ENCODE measurements around the gene TOB1. TPM values are rescaled to one million over a fixed set of nuclear protein-coding genes. Genes with fewer than 3 reads are reported as not detected.
A peak's percentile ranks its signal among the peaks of the same experiment; 100 is the strongest.

Gene TOB1
- 10 to 100 TPM; 28.1 to 46.4 (median 31.1) TPM for total RNA-seq

DNA sequence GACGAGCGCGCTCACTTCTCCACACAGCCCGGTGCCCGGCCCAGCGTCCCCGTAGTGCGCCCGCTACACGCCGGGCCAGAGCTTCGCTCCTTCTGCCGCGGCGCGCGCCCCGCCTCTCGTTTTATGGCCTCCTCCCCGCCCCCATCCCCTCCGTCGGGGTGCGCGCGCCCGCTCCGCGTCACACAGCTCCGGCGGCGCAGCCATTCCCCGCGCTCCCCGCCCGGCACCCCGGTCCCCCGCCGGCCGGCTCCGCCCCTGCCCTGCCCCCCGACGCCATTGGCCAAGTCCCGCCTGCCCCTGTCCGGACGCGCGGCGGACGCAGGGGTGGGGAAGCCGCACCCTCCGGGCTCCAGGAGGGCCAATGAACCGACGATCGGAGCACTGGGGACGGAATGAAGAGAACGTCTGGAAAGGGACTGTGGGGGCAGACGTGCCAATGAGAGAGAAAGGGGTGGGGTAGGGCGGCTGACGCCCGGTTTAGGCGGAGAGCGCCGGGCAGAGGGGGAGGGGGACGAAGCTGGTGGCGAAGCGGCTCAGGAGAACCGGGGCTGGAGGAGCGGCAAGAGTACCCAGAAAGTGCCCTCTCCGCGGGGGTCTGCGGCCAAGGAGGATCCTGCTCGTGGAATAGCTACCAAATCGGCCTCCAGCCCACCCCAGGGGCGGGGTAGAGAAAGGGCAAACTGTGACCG, at the start of gene TOB1:
TOB1 (minus strand) TSS at position 94 of the 689 bp plus-strand sequence. CDS start 2,337 bp downstream, outside the sequence.
- Histone ChIP-seq H3K36me3 (peaks cover 10 to 22% of the 10 kb centered on the region in 2 donors), H3K4me3 (replicated peaks in 1 of 3) (peak within 1 kb of the TSS; percentile 80 to 100 (median 83)), H3K9me3 (no peaks in the 10 kb centered on the region), H3K27me3 (no peaks in the 10 kb centered on the region), H3K4me1 (peaks cover 35 to 37% of the 10 kb centered on the region in 2 donors), H3K27ac (peak within 1 kb of the TSS; percentile 100)
- TF ChIP-seq POLR2A (IDR thresholded peaks at IDR 0.05): peak; percentile 99
- TF ChIP-seq CTCF (IDR thresholded peaks at IDR 0.05): peak in 1 of 6 experiments; percentile 10
- intact Hi-C loops (cut with DNase I): no loop called here
- WGBS, 2 donors: 0 to 1% methylated on average over 19 to 36 of the region's 75 CpGs
- peak; percentile 98 to 99 for DNase-seq

DNA sequence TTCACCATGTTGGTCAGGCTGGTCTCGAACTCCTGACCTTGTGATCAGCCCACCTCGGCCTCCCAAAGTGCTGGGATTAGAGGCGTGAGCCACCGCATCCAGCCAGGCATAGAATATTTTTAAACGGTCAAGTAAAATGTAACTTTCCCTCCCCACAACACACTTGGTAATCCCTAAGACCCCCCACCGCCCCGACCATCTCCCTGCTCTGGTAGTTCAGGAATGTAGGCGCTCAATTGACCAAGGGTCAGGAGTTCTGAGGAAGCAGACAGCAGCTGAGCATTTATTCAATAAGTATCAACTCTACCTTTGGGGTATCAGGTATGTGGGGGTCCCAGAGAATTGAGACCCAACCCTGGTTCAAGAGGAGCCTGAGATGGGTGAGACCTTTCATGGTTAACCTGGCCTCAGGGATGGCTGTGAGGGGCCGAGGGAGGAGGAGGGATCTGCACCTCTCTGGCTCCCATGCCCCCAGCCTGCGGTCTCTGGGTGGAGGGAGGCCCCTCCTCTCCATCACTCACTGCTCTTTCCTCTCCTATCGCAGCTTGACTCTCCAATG, 48.4 kb upstream of the TOB1 start:
- Histone ChIP-seq H3K36me3 (no peaks in the 10 kb centered on the region), H3K4me3 (replicated peaks in 1 of 3) (no peak overlapping the region), H3K27ac (peak overlapping the region; percentile 76 to 87 (median 78)), H3K9me3 (no peaks in the 10 kb centered on the region), H3K27me3 (no peaks in the 10 kb centered on the region), H3K4me1 (peaks cover 30 to 46% of the 10 kb centered on the region in 2 donors)
- TF ChIP-seq POLR2A (IDR thresholded peaks at IDR 0.05): no peak
- TF ChIP-seq CTCF (IDR thresholded peaks at IDR 0.05): no peak
- intact Hi-C loops (cut with DNase I): no loop called here
- WGBS, 2 donors: 84 to 87% methylated on average over 11 of the region's 11 CpGs
- DNase-seq: no peak

GRCh38 chr17:50913120-50913519, 47.0 kb upstream of the TOB1 start:
- no peaks in the 10 kb centered on the region for H3K9me3 ChIP-seq
- intact Hi-C loops (cut with DNase I): no loop called here
- WGBS, 2 donors: 91% methylated on average over 2 of the region's 2 CpGs

DNA sequence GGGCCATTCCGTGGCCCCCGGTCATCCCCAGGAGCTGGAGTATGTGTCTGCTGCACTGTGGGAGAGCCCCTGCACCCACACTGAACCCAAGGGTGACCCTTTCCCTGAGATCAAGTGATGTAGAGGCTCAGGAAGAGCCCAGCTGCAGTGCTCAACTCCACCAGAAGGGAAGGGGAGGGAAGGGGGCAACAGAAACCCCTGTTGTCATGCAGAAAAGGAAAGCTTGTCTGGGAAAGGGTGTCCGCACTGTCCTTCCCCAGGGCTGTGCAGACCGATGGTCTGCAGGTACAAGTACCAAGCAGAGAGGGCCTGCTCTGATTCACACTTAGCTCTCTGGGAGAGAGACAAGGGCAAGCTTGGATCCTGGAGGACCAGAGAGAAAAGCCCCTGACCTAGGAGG, 45.7 kb upstream of the TOB1 start:
- WGBS, 2 donors: 87 to 88% methylated on average over 2 to 4 of the region's 4 CpGs
- H3K4me3 ChIP-seq (replicated peaks in 1 of 3): no peak overlapping the region
- no peaks in the 10 kb centered on the region for H3K36me3 ChIP-seq
- H3K9me3 ChIP-seq: no peaks in the 10 kb centered on the region
- no peaks in the 10 kb centered on the region for H3K27me3 ChIP-seq
- no peak for DNase-seq
- TF ChIP-seq POLR2A (IDR thresholded peaks at IDR 0.05): no peak
- no peak for TF ChIP-seq CTCF (IDR thresholded peaks at IDR 0.05)
- intact Hi-C loops (cut with DNase I): no loop called here
- peaks cover 39 to 45% of the 10 kb centered on the region in 2 donors for H3K4me1 ChIP-seq
- peak overlapping the region in 2 of 3 donors; percentile 12 to 33 for H3K27ac ChIP-seq

More at GRCh38 chr17:50913120-50913519, 47.0 kb upstream of the TOB1 start:
- H3K4me3 ChIP-seq (replicated peaks in 1 of 3): no peak overlapping the region
- H3K36me3 ChIP-seq: no peaks in the 10 kb centered on the region
- no peak for DNase-seq
- H3K27me3 ChIP-seq: no peaks in the 10 kb centered on the region
- TF ChIP-seq CTCF (IDR thresholded peaks at IDR 0.05) (no peak), POLR2A (IDR thresholded peaks at IDR 0.05) (no peak)
- peaks cover 37 to 46% of the 10 kb centered on the region in 2 donors for H3K4me1 ChIP-seq
- H3K27ac ChIP-seq: no peak overlapping the region

- no peak for DNase-seq
- Histone ChIP-seq H3K4me3 (replicated peaks in 1 of 3) (no peak overlapping the region), H3K27ac (peak overlapping the region in 2 of 3 donors; percentile 12 to 90), H3K4me1 (peaks cover 39 to 49% of the 10 kb centered on the region in 2 donors), H3K9me3 (no peaks in the 10 kb centered on the region), H3K36me3 (no peaks in the 10 kb centered on the region), H3K27me3 (no peaks in the 10 kb centered on the region)
- 79 to 81% methylated on average over 6 of the region's 6 CpGs for WGBS, 2 donors
- intact Hi-C loops (cut with DNase I): no loop called here
- TF ChIP-seq POLR2A (IDR thresholded peaks at IDR 0.05) (no peak), CTCF (IDR thresholded peaks at IDR 0.05) (no peak)
Observed at GRCh38 chr17:50911450-50911849, 45.3 kb upstream of the TOB1 start.
